ENCODE measurements around the gene PXMP2.

Gene PXMP2

GRCh38 chr12:132713123-132713522 lies 25.7 kb downstream of the PXMP2 start:
- TF ChIP-seq ZFX (IDR thresholded peaks at IDR 0.05) (no peak), CTCF (conservative IDR thresholded peaks at IDR 0.05) (no peak)
- H3K27ac ChIP-seq = no peak overlapping the region

- no peak overlapping the region for H3K27ac ChIP-seq
- TF ChIP-seq ZFX (IDR thresholded peaks at IDR 0.05) (no peak), CTCF (conservative IDR thresholded peaks at IDR 0.05) (no peak)
These were observed 28.5 kb downstream of the PXMP2 start for GRCh38 chr12:132715874-132716273.

- no peak overlapping the region for H3K27ac ChIP-seq
- TF ChIP-seq ZFX (IDR thresholded peaks at IDR 0.05) = no peak
- TF ChIP-seq CTCF (conservative IDR thresholded peaks at IDR 0.05) = no peak
These were observed 29.0 kb downstream of the PXMP2 start for GRCh38 chr12:132716356-132716755.

- H3K27ac ChIP-seq = no peak overlapping the region
- no peak for TF ChIP-seq CTCF (conservative IDR thresholded peaks at IDR 0.05)
- no peak for TF ChIP-seq ZFX (IDR thresholded peaks at IDR 0.05)
These were observed 29.6 kb downstream of the PXMP2 start for GRCh38 chr12:132717011-132717410.

GRCh38 chr12:132717531-132718387 lies 30.4 kb downstream of the PXMP2 start:
- no peak for TF ChIP-seq CTCF (conservative IDR thresholded peaks at IDR 0.05)
- H3K27ac ChIP-seq = no peak overlapping the region

GRCh38 chr12:132718644-132719043 lies 31.3 kb downstream of the PXMP2 start:
- no peak for TF ChIP-seq CTCF (conservative IDR thresholded peaks at IDR 0.05)
- no peak for TF ChIP-seq ZFX (IDR thresholded peaks at IDR 0.05)
- H3K27ac ChIP-seq = no peak overlapping the region

- TF ChIP-seq CTCF (conservative IDR thresholded peaks at IDR 0.05) (no peak), ZFX (IDR thresholded peaks at IDR 0.05) (no peak)
- H3K27ac ChIP-seq = no peak overlapping the region
These were observed 32.0 kb downstream of the PXMP2 start for GRCh38 chr12:132719141-132719953.
